Measurements from ENCODE around the gene SYT2. TPM values are rescaled to one million over a fixed set of nuclear protein-coding genes. Genes with fewer than 3 reads are reported as not detected.

Gene SYT2
- total and polyA plus RNA-seq, 2 donors from 2014 or later = 0.15 to 0.19 TPM

DNA sequence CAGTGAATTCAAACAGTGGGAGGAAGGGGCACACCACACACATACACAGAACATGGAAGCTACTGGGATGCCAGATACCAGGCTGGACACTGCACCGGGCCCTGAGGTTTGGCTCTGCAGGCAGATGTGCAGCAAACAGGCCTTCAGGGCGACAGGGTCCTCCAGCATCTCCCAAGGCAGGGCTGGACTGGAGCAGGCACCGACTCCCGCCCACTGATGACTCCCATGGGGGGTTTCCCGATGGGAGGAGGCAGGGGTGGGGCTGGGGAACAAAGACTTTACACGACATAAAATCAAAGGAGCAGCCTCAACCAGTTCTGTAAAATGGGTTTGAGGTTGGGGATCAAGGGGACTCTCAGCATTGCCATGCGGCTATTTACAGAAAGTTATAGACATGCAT, 118.1 kb downstream of the SYT2 start:
- intact Hi-C loops (cut with DNase I) = no loop called here
- H3K9me3 ChIP-seq (ENCODE audit: control insufficient read depth in 2 of 3, insufficient read depth in 1 of 3, low read length in 3 of 3) = no peaks in the 10 kb centered on the region
- no peak overlapping the region for H3K4me3 ChIP-seq (ENCODE audit: low read length in 3 of 3)
- peaks cover 0 to 3% (median 0%) of the 10 kb centered on the region in 3 donors for H3K36me3 ChIP-seq (ENCODE audit: control insufficient read depth in 2 of 3, insufficient read depth in 3 of 3, low read length in 3 of 3)
- no peaks in the 10 kb centered on the region for H3K27me3 ChIP-seq (ENCODE audit: control insufficient read depth, insufficient read depth, low read length)
- no peak for FAIRE-seq
- DNase-seq = no peak
- TF ChIP-seq, protein P1, sequence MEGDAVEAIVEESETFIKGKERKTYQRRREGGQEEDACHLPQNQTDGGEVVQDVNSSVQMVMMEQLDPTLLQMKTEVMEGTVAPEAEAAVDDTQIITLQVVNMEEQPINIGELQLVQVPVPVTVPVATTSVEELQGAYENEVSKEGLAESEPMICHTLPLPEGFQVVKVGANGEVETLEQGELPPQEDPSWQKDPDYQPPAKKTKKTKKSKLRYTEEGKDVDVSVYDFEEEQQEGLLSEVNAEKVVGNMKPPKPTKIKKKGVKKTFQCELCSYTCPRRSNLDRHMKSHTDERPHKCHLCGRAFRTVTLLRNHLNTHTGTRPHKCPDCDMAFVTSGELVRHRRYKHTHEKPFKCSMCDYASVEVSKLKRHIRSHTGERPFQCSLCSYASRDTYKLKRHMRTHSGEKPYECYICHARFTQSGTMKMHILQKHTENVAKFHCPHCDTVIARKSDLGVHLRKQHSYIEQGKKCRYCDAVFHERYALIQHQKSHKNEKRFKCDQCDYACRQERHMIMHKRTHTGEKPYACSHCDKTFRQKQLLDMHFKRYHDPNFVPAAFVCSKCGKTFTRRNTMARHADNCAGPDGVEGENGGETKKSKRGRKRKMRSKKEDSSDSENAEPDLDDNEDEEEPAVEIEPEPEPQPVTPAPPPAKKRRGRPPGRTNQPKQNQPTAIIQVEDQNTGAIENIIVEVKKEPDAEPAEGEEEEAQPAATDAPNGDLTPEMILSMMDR (IDR thresholded peaks at IDR 0.05; ENCODE audit: borderline replicate concordance, extremely low read depth, insufficient read depth) = no peak
- H3K4me1 ChIP-seq (ENCODE audit: control insufficient read depth in 2 of 3, insufficient read depth in 2 of 3, low read depth in 1 of 3, low read length in 3 of 3) = peaks cover 8 to 22% (median 13%) of the 10 kb centered on the region in 3 donors
- H3K9ac ChIP-seq (ENCODE audit: low read length in 3 of 3) = no peak overlapping the region
- no peak overlapping the region for H3K27ac ChIP-seq (ENCODE audit: low read depth in 2 of 2, low read length in 2 of 2)

DNA sequence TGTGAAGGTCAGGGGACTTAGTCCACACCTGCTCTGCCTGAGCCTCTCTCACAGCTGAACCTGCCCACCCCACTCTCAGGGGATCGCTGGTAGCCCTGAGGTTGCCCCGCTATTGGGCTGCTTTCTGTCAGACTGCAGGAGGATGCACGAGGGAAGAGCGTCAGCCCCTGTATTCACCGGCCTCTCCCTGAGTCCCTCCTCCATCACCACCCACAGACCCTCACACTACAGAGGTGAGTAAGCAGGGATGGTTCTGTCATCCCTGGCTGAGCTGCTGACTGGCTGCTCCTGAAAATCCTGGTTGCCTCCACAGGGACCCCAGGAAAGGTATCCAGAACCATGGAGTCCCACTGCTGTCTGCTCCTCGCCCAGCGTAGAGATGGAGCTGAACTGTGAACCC, 118.7 kb downstream of the SYT2 start:
- Histone ChIP-seq H3K27me3 (ENCODE audit: control insufficient read depth, insufficient read depth, low read length) (no peaks in the 10 kb centered on the region), H3K27ac (ENCODE audit: low read depth in 2 of 2, low read length in 2 of 2) (no peak overlapping the region)

DNA sequence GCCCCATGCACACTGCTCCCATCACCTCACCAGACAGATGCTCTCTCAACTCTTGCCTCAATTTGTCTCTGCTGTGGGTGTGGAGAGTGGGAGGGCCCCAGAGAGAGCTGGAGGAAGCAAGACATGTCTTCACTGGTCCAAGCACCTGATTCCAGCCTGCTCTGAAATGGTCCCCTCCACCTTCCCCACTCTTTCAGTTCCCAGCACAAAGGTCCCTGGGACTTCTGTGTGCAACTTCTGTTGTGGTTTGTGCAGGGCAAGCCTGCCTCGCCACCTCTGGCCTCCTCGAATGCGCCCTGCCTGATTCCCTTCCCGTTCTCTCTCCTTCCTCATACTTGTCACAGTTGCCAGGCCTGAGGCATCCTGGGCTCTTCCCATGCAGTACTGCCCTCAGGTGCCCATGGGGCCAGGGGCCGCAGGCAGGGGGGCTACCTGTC, 119.3 kb downstream of the SYT2 start:
- peaks cover 0 to 3% (median 0%) of the 10 kb centered on the region in 3 donors for H3K36me3 ChIP-seq (ENCODE audit: control insufficient read depth in 2 of 3, insufficient read depth in 3 of 3, low read length in 3 of 3)
- H3K9ac ChIP-seq (ENCODE audit: low read length in 3 of 3) = no peak overlapping the region
- FAIRE-seq (no peak), DNase-seq (peak in 1 of 5 donors; percentile 64)
- H3K27ac ChIP-seq (ENCODE audit: low read depth in 2 of 2, low read length in 2 of 2) = no peak overlapping the region
- H3K9me3 ChIP-seq (ENCODE audit: control insufficient read depth in 2 of 3, insufficient read depth in 1 of 3, low read length in 3 of 3) = no peaks in the 10 kb centered on the region
- no peaks in the 10 kb centered on the region for H3K27me3 ChIP-seq (ENCODE audit: control insufficient read depth, insufficient read depth, low read length)
- intact Hi-C loops (cut with DNase I) = no loop called here
- H3K4me3 ChIP-seq (ENCODE audit: low read length in 3 of 3) = no peak overlapping the region
- TF ChIP-seq, protein P1 (IDR thresholded peaks at IDR 0.05; ENCODE audit: borderline replicate concordance, extremely low read depth, insufficient read depth) = no peak
- H3K4me1 ChIP-seq (ENCODE audit: control insufficient read depth in 2 of 3, insufficient read depth in 2 of 3, low read depth in 1 of 3, low read length in 3 of 3) = peaks cover 8 to 22% (median 16%) of the 10 kb centered on the region in 3 donors

More for the DNA sequence above, 118.7 kb downstream of the SYT2 start:
- H3K36me3 ChIP-seq (ENCODE audit: control insufficient read depth in 2 of 3, insufficient read depth in 3 of 3, low read length in 3 of 3) = peaks cover 0 to 3% (median 0%) of the 10 kb centered on the region in 3 donors
- FAIRE-seq (no peak), DNase-seq (no peak)
- intact Hi-C loops (cut with DNase I) = no loop called here
- TF ChIP-seq, protein P1 (IDR thresholded peaks at IDR 0.05; ENCODE audit: borderline replicate concordance, extremely low read depth, insufficient read depth) = no peak
- no peak overlapping the region for H3K9ac ChIP-seq (ENCODE audit: low read length in 3 of 3)
- no peaks in the 10 kb centered on the region for H3K9me3 ChIP-seq (ENCODE audit: control insufficient read depth in 2 of 3, insufficient read depth in 1 of 3, low read length in 3 of 3)
- H3K4me1 ChIP-seq (ENCODE audit: control insufficient read depth in 2 of 3, insufficient read depth in 2 of 3, low read depth in 1 of 3, low read length in 3 of 3) = peaks cover 8 to 22% (median 13%) of the 10 kb centered on the region in 3 donors
- H3K4me3 ChIP-seq (ENCODE audit: low read length in 3 of 3) = no peak overlapping the region

DNA sequence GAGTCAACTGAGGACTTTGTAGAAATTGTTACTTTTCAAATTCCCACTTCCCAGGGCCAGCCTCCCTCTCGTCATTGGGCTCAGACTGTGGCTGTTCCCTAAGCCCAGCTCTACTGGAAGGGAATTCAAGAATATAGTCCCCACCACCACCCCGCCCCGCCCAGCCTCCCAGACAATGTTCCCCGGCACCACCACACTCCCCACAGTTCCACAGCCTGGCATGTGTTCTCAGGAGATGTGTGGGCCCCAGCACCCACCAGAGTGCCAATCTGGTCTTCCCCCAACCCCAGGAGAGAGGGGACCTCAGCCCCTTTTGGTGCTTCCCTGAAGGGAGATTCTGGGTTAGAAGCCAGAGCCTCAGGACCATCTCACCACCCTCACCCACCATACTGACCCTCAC, 120.1 kb downstream of the SYT2 start:
- intact Hi-C loops (cut with DNase I) = no loop called here
- Histone ChIP-seq H3K4me3 (ENCODE audit: low read length in 3 of 3) (no peak overlapping the region), H3K9me3 (ENCODE audit: control insufficient read depth in 2 of 3, insufficient read depth in 1 of 3, low read length in 3 of 3) (no peaks in the 10 kb centered on the region), H3K9ac (ENCODE audit: low read length in 3 of 3) (no peak overlapping the region), H3K36me3 (ENCODE audit: control insufficient read depth in 2 of 3, insufficient read depth in 3 of 3, low read length in 3 of 3) (peaks cover 0 to 3% (median 0%) of the 10 kb centered on the region in 3 donors), H3K27ac (ENCODE audit: low read depth in 2 of 2, low read length in 2 of 2) (peak overlapping the region in 1 of 2 donors; percentile 81), H3K27me3 (ENCODE audit: control insufficient read depth, insufficient read depth, low read length) (no peaks in the 10 kb centered on the region), H3K4me1 (ENCODE audit: control insufficient read depth in 2 of 3, insufficient read depth in 2 of 3, low read depth in 1 of 3, low read length in 3 of 3) (peaks cover 8 to 22% (median 16%) of the 10 kb centered on the region in 3 donors)
- no peak for FAIRE-seq
- DNase-seq = no peak
- TF ChIP-seq, protein P1 (IDR thresholded peaks at IDR 0.05; ENCODE audit: borderline replicate concordance, extremely low read depth, insufficient read depth) = no peak
